Upper lobe of left lung (tissue), 6 donors: Measurements from ENCODE around the gene BAX. TPM values are rescaled to one million over a fixed set of nuclear protein-coding genes. Genes with fewer than 3 reads are reported as not detected.
A peak's percentile ranks its signal among the peaks of the same experiment; 100 is the strongest.

ENCODE experiments used
- ATAC-seq, 2 donors: fragments of 200-7000 bp; cut with Tn5 transposase; one replicate each; pipeline ENCODE4 v1.9.1; 2022; ENCODE audit warnings: mild to moderate bottlenecking in 2 of 2, moderate library complexity in 2 of 2; ENCODE audit not compliant: low FRiP score in 2 of 2
- DNase-seq, 2 donors: peaks; one replicate each; pipeline ENCODE4 v3.0.0-alpha.2; 2019 to 2020
- H3K27ac ChIP-seq, 4 donors: fragments of 200-600 bp; sonication (generic); one replicate each; pipeline ENCODE4 v1.5.1; 2016 to 2019
- H3K27me3 ChIP-seq, 4 donors: fragments of 200-600 bp; sonication (generic); one replicate each; pipeline ENCODE4 v1.5.1; 2017 to 2019
- H3K36me3 ChIP-seq, 4 donors: fragments of 200-600 bp; sonication (generic); one replicate each; pipeline ENCODE4 v1.5.1; 2016 to 2019
- H3K4me1 ChIP-seq, 4 donors: fragments of 200-600 bp; sonication (generic); one replicate each; pipeline ENCODE4 v1.5.1; 2018 to 2019
- H3K4me3 ChIP-seq, 4 donors: fragments of 200-600 bp; sonication (generic); one replicate each; pipeline ENCODE4 v1.5.1; 2017 to 2019; ENCODE audit warnings: mild to moderate bottlenecking in 2 of 4, moderate library complexity in 1 of 4
- H3K9me3 ChIP-seq, 4 donors: fragments of 200-600 bp; sonication (generic); one replicate each; pipeline ENCODE4 v1.5.1; 2018 to 2019
- EP300 ChIP-seq, 4 donors: sonication (generic); formaldehyde crosslinking; IDR thresholded peaks; one replicate each; pipeline ENCODE4 v1.5.1; 2017; ENCODE audit warnings: antibody characterized with exemption in 4 of 4, control low read depth in 2 of 4
- POLR2A ChIP-seq, 4 donors: fragments of 450-650 bp; IDR thresholded peaks; one replicate each; pipeline ENCODE4 v1.5.1; 2016 to 2017; ENCODE audit warnings: antibody characterized with exemption in 4 of 4, mild to moderate bottlenecking in 2 of 4
- POLR2AphosphoS5 ChIP-seq, 2 donors: sonication (generic); formaldehyde crosslinking; IDR thresholded peaks; one replicate each; pipeline ENCODE4 v1.5.1; 2017; ENCODE audit warnings: antibody characterized with exemption in 2 of 2
- WGBS, 2 donors: methylation state at CpG; one replicate each; pipeline ENCODE4 v1.1.5; 2017 to 2018; 5-methylcytosine and 5-hydroxymethylcytosine counted together
- total RNA-seq, 6 donors: library from RNA; depleted of rRNA in 4 of 6; stranded (reverse); fragments of >200 nt in 4 of 6; gene quantifications; one replicate each; pipeline versions ENCODE4 v1.1.0 to v1.2.1, GENCODE V29; 2016 to 2021
- TF ChIP-seq, protein P1 (sequence below), 6 experiments: fragments of 450-650 bp in 4 of 6; fragments of 200-600 bp in 2 of 6; sonication (generic) in 2 of 6; IDR thresholded peaks; one replicate each; pipeline ENCODE4 v1.5.1; 2016 to 2019; ENCODE audit warnings: antibody characterized with exemption in 6 of 6
- donor health status: DM: no; HTN: no; CAD: no; lungs with moderate emphysema.
- donor health status: DM: no; HTN: yes; CAD: no; lungs with severe emphysema.

The BAX gene
- total RNA-seq, 6 donors from 2014 or later = 68.1 to 143 (median 112) TPM

- Histone ChIP-seq H3K36me3 (peaks cover 13 to 28% (median 15%) of the 10 kb centered on the region in 4 donors), H3K27ac (peak overlapping the region; percentile 88 to 98 (median 90)), H3K4me3 (peak overlapping the region; percentile 39 to 97 (median 85)), H3K9me3 (no peaks in the 10 kb centered on the region), H3K27me3 (no peaks in the 10 kb centered on the region), H3K4me1 (peaks cover 43 to 72% (median 52%) of the 10 kb centered on the region in 4 donors)
- ATAC-seq (peak; percentile 21 to 42), DNase-seq (peak; percentile 90 to 92)
- TF ChIP-seq POLR2A (IDR thresholded peaks at IDR 0.05) (peak in 2 of 4 donors; percentile 16 to 71), EP300 (IDR thresholded peaks at IDR 0.05) (peak in 2 of 4 donors; percentile 25 to 81), POLR2AphosphoS5 (IDR thresholded peaks at IDR 0.05) (peak; percentile 63 to 82)
- TF ChIP-seq, protein P1, sequence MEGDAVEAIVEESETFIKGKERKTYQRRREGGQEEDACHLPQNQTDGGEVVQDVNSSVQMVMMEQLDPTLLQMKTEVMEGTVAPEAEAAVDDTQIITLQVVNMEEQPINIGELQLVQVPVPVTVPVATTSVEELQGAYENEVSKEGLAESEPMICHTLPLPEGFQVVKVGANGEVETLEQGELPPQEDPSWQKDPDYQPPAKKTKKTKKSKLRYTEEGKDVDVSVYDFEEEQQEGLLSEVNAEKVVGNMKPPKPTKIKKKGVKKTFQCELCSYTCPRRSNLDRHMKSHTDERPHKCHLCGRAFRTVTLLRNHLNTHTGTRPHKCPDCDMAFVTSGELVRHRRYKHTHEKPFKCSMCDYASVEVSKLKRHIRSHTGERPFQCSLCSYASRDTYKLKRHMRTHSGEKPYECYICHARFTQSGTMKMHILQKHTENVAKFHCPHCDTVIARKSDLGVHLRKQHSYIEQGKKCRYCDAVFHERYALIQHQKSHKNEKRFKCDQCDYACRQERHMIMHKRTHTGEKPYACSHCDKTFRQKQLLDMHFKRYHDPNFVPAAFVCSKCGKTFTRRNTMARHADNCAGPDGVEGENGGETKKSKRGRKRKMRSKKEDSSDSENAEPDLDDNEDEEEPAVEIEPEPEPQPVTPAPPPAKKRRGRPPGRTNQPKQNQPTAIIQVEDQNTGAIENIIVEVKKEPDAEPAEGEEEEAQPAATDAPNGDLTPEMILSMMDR (IDR thresholded peaks at IDR 0.05) = no peak
- 14 to 23% methylated on average over 9 to 20 of the region's 28 CpGs for WGBS, 2 donors
Observed at GRCh38 chr19:48963371-48964204, 8.9 kb downstream of the BAX start.

DNA sequence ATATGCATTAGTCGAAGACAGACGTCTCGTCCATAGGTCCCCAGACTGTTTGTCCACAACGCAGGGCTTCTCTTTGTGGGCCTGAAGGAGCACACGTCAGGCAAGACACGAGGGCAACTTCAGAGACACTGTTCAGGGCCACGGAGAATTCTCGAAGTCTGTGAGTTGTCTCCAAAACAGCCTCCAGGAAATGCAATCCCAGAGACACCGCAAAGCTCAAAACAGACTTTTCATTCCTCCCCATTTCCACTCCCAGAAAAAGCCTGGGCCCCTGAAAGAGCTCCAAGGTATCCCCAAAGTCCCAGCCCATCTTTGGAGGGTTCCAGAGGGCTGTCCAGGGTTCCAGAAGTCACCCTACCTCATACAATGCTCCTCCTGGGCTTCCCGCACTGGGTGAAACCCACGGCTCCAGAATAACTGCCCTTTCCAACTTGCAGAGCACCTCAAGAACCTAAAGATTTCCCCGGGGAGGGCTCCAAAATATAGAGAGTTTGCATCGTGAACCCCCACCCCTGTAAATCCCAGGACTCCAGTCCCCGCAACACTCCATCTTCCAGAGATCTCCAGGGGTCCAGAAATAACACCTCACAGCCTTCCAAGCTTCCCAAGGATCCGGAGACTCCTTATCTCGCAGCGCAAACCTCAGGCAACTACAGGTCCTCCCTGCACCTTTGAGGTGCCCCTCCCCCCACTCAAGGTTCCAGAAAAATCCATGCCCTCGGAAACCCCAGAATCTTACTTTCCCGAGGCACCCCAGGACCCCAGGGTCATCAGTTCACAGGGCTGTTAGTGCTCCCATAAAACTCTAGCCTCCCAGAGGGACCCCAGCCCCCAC lies 9.7 kb downstream of the BAX start:
- H3K36me3 ChIP-seq = peaks cover 13 to 36% (median 22%) of the 10 kb centered on the region in 4 donors
- DNase-seq (peak in 1 of 2 donors; percentile 63), ATAC-seq (no peak)
- peak overlapping the region; percentile 88 to 98 (median 90) for H3K27ac ChIP-seq
- no peaks in the 10 kb centered on the region for H3K9me3 ChIP-seq
- TF ChIP-seq, protein P1 (IDR thresholded peaks at IDR 0.05) = no peak
- peak in 1 of 4 donors; percentile 19 for TF ChIP-seq POLR2A (IDR thresholded peaks at IDR 0.05)
- peak overlapping the region; percentile 39 to 97 (median 85) for H3K4me3 ChIP-seq
- H3K4me1 ChIP-seq = peaks cover 43 to 76% (median 52%) of the 10 kb centered on the region in 4 donors
- 16 to 26% methylated on average over 13 to 18 of the region's 19 CpGs for WGBS, 2 donors
- H3K27me3 ChIP-seq = no peaks in the 10 kb centered on the region

- no peaks in the 10 kb centered on the region for H3K27me3 ChIP-seq
- peaks cover 13 to 44% (median 29%) of the 10 kb centered on the region in 4 donors for H3K36me3 ChIP-seq
- DNase-seq = peak; percentile 99
- peak within 1 kb of the TSS; percentile 88 to 98 (median 90) for H3K27ac ChIP-seq
- WGBS, 2 donors = 0 to 1% methylated on average over 33 to 40 of the region's 52 CpGs
- ATAC-seq = peak; percentile 92 to 95
- peak; percentile 100 for TF ChIP-seq POLR2AphosphoS5 (IDR thresholded peaks at IDR 0.05)
- TF ChIP-seq, protein P1 (IDR thresholded peaks at IDR 0.05) = peak in 1 of 6 experiments; percentile 5
- TF ChIP-seq POLR2A (IDR thresholded peaks at IDR 0.05) = peak; percentile 97 to 100 (median 100)
- TF ChIP-seq EP300 (IDR thresholded peaks at IDR 0.05) = peak in 1 of 4 donors; percentile 95
- H3K9me3 ChIP-seq = no peaks in the 10 kb centered on the region
- H3K4me3 ChIP-seq = peak within 1 kb of the TSS; percentile 80 to 97 (median 88)
- peaks cover 43 to 71% (median 50%) of the 10 kb centered on the region in 4 donors for H3K4me1 ChIP-seq
Observed at GRCh38 chr19:48965040-48965805, 10.5 kb downstream of the BAX start, which contains the start of gene FTL. FTL (plus strand) TSS chr19:48965309; CDS start chr19:48965508, 199 bp downstream.

GRCh38 chr19:48965806-48966540 lies 11.3 kb downstream of the BAX start:
- TF ChIP-seq EP300 (IDR thresholded peaks at IDR 0.05) (no peak), POLR2A (IDR thresholded peaks at IDR 0.05) (peak in 1 of 4 donors; percentile 11), POLR2AphosphoS5 (IDR thresholded peaks at IDR 0.05) (peak; percentile 56 to 77)
- TF ChIP-seq, protein P1 (IDR thresholded peaks at IDR 0.05) = no peak
- DNase-seq = peak; percentile 89
- peak overlapping the region; percentile 80 to 97 (median 88) for H3K4me3 ChIP-seq
- peaks cover 47 to 70% (median 54%) of the 10 kb centered on the region in 4 donors for H3K4me1 ChIP-seq
- H3K27ac ChIP-seq = peak overlapping the region; percentile 88 to 98 (median 90)
- ATAC-seq = peak; percentile 74 to 77
- H3K9me3 ChIP-seq = no peaks in the 10 kb centered on the region
- no peaks in the 10 kb centered on the region for H3K27me3 ChIP-seq
- peaks cover 13 to 49% (median 32%) of the 10 kb centered on the region in 4 donors for H3K36me3 ChIP-seq
- WGBS, 2 donors = 7 to 17% methylated on average over 17 to 36 of the region's 36 CpGs
